Activated naive CD8-positive, alpha-beta T cell treated with anti-CD3 and anti-CD28 coated beads for 36 hours (primary cell): Measurements from ENCODE around the gene HBG2. TPM values are rescaled to one million over a fixed set of nuclear protein-coding genes. Genes with fewer than 3 reads are reported as not detected.

Experiments
- DNase-seq: peaks from one replicate; pipeline ENCODE4 v3.0.0; 2021
- H3K27ac Mint-ChIP-seq: one replicate; pipeline ENCODE4 v1.8.0; 2022; ENCODE audit warnings: mild to moderate bottlenecking, moderate library complexity, mixed read lengths
- H3K27me3 Mint-ChIP-seq: one replicate; pipeline ENCODE4 v1.8.0; 2022; ENCODE audit warnings: mild to moderate bottlenecking, mixed read lengths
- H3K36me3 Mint-ChIP-seq: one replicate; pipeline ENCODE4 v1.8.0; 2021; ENCODE audit warnings: mild to moderate bottlenecking, mixed read lengths
- H3K4me1 Mint-ChIP-seq: one replicate; pipeline ENCODE4 v1.8.0; 2021; ENCODE audit warnings: mixed read lengths
- H3K4me3 Mint-ChIP-seq: one replicate; pipeline ENCODE4 v1.8.0; 2022; ENCODE audit warnings: mild to moderate bottlenecking, moderate library complexity, mixed read lengths
- H3K9me3 Mint-ChIP-seq: one replicate; pipeline ENCODE4 v1.8.0; 2022; ENCODE audit warnings: mixed read lengths
- total RNA-seq, 2 experiments: library from RNA; stranded (reverse); gene quantifications; one replicate each; pipeline ENCODE4 v1.2.3, GENCODE V29; 2021

The HBG2 gene
- total RNA-seq, 2 experiments from 2014 or later = not detected

DNA sequence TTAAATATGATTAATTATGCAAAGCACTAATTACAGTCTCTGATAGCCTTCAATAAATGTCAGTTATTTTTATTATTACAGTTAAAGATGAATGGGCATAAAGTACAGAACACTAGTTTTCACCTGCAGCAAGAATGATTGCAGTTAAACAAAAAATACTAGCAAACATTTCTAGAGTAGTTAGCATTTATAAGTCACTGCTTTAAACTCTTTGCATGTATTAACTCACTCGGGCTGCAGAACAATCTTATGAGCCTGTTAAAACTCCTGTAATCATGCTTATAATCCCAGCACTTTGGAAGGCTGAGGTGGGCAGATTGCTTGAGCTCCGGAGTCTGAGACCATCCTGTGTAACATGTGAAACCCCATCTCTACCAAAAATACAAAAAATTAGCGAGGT is 32.3 kb upstream of the HBG2 start:
- Mint-ChIP-seq H3K27ac (no peak overlapping the region), H3K27me3 (no peaks in the 10 kb centered on the region), H3K4me3 (no peak overlapping the region), H3K4me1 (no peaks in the 10 kb centered on the region), H3K36me3 (no peaks in the 10 kb centered on the region), H3K9me3 (no peaks in the 10 kb centered on the region)
- DNase-seq = no peak

DNA sequence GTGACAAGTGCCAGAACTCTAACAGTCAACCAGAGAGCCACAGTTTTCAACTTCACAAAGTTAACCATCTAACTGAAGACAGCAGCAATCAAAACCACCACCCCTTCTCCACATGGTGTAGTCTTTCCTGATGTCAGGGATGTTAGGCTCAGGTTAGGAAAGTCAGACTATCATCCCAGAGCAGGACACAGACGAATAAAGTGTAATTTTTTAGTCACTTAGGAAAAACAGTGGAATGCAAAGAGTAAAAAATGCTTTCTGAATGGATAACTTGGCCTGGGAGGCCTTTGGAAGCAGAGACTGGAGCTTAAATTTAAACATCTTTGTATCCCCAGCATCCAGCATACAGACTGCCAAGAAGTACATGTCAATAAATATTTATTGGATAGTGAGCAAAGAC is 31.8 kb upstream of the HBG2 start:
- Mint-ChIP-seq H3K27ac (no peak overlapping the region), H3K4me3 (no peak overlapping the region), H3K36me3 (no peaks in the 10 kb centered on the region), H3K4me1 (no peaks in the 10 kb centered on the region), H3K9me3 (no peaks in the 10 kb centered on the region), H3K27me3 (no peaks in the 10 kb centered on the region)
- DNase-seq = no peak

DNA sequence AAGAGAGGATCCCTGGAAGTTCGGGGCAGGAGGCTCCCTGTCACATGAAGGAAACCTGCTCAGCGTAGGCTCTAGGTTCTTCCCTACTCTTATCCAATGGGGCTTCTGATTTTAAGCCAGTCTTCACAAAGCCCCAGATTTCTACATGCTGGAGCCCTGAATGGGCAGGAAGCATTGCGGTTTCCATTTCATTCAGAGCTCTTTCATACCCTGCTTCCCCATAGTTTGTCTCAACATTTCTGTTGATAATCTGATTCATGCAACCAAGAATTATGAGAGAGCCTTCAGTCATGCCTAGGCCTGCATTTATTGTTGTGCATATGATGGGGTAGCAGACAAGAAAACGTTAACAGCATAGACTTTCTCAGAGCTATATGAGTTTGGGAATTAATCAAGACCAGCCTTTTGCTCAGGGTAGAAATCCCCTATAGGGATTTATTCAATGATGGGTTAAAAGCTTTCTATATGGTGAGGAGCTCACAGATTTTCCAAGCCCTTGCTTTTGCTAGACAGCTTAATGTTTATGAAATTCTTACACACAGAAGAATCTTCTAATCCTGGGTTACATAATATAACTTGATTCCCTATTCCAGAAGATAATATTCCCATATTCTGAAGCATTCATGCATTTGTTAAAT is 31.2 kb upstream of the HBG2 start:
- Mint-ChIP-seq H3K36me3 (no peaks in the 10 kb centered on the region), H3K4me1 (no peaks in the 10 kb centered on the region), H3K9me3 (no peaks in the 10 kb centered on the region), H3K27me3 (no peaks in the 10 kb centered on the region), H3K4me3 (no peak overlapping the region), H3K27ac (no peak overlapping the region)
- DNase-seq = no peak

DNA sequence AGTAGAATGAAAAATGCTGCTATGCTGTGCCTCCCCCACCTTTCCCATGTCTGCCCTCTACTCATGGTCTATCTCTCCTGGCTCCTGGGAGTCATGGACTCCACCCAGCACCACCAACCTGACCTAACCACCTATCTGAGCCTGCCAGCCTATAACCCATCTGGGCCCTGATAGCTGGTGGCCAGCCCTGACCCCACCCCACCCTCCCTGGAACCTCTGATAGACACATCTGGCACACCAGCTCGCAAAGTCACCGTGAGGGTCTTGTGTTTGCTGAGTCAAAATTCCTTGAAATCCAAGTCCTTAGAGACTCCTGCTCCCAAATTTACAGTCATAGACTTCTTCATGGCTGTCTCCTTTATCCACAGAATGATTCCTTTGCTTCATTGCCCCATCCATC is 30.1 kb upstream of the HBG2 start:
- H3K36me3 Mint-ChIP-seq = no peaks in the 10 kb centered on the region
- no peak overlapping the region for H3K4me3 Mint-ChIP-seq
- H3K27ac Mint-ChIP-seq = no peak overlapping the region
- no peaks in the 10 kb centered on the region for H3K4me1 Mint-ChIP-seq
- H3K9me3 Mint-ChIP-seq = no peaks in the 10 kb centered on the region
- DNase-seq = no peak
- H3K27me3 Mint-ChIP-seq = no peaks in the 10 kb centered on the region

DNA sequence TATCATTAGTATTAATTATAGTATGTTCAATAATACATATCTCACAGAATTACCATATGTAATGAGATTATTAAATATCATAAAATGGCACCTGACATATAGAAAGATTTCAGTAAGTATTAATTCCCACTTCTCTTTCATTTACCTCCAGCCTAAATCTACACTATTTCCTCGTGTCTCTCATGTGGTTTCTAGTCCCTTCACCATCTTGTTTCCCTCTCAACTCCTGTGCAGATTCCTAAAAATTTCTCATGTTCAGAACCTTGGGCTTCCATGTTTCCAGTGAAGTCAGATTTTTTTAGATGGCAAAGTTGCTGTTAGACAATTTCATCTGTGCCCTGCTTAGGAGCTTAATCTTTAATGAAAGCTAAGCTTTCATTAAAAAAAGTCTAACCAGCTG is 29.3 kb upstream of the HBG2 start:
- Mint-ChIP-seq H3K27me3 (no peaks in the 10 kb centered on the region), H3K9me3 (no peaks in the 10 kb centered on the region), H3K27ac (no peak overlapping the region), H3K36me3 (no peaks in the 10 kb centered on the region), H3K4me1 (no peaks in the 10 kb centered on the region), H3K4me3 (no peak overlapping the region)
- no peak for DNase-seq

DNA sequence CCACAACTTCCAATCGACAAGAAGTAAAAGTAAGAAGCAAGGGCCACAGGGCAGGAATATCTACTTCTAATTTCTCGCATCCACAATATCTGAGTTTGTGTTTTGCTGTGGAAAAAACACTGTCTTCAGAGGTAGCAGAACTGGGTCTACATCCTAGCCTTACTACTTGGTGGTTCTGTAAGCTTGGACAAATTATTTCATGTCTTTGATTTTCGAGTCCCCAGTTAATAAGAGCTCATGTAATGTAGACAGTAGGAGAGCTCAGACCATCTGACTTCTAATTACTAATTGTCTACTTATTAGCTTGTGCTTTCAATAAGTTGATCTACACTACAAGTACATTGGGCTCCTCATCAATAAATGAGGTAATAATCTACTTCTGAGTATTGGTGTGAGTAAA is 28.5 kb upstream of the HBG2 start:
- no peak for DNase-seq
- H3K9me3 Mint-ChIP-seq = no peaks in the 10 kb centered on the region
- no peak overlapping the region for H3K4me3 Mint-ChIP-seq
- no peaks in the 10 kb centered on the region for H3K4me1 Mint-ChIP-seq
- no peak overlapping the region for H3K27ac Mint-ChIP-seq
- H3K36me3 Mint-ChIP-seq = no peaks in the 10 kb centered on the region
- H3K27me3 Mint-ChIP-seq = no peaks in the 10 kb centered on the region

DNA sequence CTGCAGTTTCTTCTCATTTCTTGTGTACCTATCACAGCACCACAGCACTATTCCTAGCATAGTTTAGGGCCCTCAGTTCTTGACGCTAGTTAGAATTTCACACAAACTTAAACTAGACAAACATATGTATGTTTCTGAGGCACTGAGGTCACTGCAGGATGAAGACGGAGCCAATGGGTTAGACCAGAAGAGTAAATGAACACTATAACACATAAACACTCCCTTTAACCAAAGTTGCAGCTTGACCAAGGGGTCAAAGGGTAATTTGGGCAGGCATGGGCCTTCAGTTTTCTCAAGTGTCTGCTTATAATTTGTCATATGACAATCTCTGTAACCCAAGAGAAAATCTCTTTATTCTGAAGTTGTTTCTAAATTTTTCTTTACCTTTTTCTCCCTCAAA is 28.0 kb upstream of the HBG2 start:
- H3K4me1 Mint-ChIP-seq = no peaks in the 10 kb centered on the region
- no peak for DNase-seq
- no peaks in the 10 kb centered on the region for H3K27me3 Mint-ChIP-seq
- H3K4me3 Mint-ChIP-seq = no peak overlapping the region
- H3K9me3 Mint-ChIP-seq = no peaks in the 10 kb centered on the region
- no peak overlapping the region for H3K27ac Mint-ChIP-seq
- no peaks in the 10 kb centered on the region for H3K36me3 Mint-ChIP-seq

DNA sequence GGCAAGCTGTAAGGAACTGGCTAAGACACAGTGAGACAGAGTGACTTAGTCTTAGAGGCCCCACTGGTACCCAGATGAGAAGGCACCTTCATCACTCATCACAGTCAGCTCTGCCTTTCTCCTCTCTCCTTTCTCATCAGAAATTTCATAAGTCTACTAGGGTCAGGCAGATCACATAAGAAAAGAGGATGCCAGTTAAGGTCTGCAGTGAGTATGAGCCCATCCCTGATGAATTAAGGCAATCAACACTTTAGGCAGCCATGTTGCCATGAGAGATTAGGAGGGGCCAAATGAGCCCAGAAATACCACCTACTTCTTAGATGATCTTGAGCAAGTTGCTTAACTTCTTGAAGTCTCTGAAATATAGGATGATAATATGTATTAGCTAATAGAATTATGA is 27.0 kb upstream of the HBG2 start:
- H3K4me3 Mint-ChIP-seq = no peak overlapping the region
- H3K27ac Mint-ChIP-seq = no peak overlapping the region
- no peaks in the 10 kb centered on the region for H3K4me1 Mint-ChIP-seq

DNA sequence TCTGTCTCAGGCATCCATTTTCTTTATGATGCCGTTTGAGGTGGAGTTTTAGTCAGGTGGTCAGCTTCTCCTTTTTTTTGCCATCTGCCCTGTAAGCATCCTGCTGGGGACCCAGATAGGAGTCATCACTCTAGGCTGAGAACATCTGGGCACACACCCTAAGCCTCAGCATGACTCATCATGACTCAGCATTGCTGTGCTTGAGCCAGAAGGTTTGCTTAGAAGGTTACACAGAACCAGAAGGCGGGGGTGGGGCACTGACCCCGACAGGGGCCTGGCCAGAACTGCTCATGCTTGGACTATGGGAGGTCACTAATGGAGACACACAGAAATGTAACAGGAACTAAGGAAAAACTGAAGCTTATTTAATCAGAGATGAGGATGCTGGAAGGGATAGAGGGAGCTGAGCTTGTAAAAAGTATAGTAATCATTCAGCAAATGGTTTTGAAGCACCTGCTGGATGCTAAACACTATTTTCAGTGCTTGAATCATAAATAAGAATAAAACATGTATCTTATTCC is 26.1 kb upstream of the HBG2 start:
- DNase-seq = no peak
- no peaks in the 10 kb centered on the region for H3K4me1 Mint-ChIP-seq
- no peak overlapping the region for H3K27ac Mint-ChIP-seq
- H3K36me3 Mint-ChIP-seq = no peaks in the 10 kb centered on the region
- no peaks in the 10 kb centered on the region for H3K9me3 Mint-ChIP-seq
- H3K4me3 Mint-ChIP-seq = no peak overlapping the region
- no peaks in the 10 kb centered on the region for H3K27me3 Mint-ChIP-seq

More for the DNA sequence above, 27.0 kb upstream of the HBG2 start:
- DNase-seq = no peak
- Mint-ChIP-seq H3K27me3 (no peaks in the 10 kb centered on the region), H3K9me3 (no peaks in the 10 kb centered on the region), H3K36me3 (no peaks in the 10 kb centered on the region)

DNA sequence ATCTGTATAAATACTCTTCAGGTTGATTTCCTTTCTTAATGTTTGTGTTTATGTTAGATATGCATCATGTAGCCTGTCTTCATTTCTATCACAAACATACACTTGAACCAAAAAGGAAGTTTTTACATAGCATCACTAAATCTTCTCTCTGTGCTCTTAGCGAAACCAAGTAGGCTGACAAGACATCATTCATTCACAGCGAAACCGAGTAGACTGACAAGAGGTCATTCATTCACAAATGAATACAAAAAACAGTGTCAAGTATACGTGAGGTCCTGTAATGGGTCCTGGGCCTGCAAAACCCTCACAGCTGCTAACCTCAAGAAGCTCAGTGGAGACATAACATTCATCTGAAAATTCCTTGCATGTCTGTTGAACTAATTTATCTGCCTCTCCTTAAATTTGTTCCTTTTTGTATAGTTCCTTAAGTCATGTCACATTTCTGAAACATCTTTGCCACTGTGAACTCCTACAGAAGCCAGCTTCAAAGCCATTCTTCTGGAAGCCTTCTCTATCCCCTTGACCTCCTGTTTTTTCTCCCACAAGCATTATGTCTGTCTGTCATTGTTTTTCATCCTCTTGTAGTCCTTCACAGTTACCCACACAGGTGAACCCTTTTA is 25.0 kb upstream of the HBG2 start:
- no peak overlapping the region for H3K4me3 Mint-ChIP-seq

DNA sequence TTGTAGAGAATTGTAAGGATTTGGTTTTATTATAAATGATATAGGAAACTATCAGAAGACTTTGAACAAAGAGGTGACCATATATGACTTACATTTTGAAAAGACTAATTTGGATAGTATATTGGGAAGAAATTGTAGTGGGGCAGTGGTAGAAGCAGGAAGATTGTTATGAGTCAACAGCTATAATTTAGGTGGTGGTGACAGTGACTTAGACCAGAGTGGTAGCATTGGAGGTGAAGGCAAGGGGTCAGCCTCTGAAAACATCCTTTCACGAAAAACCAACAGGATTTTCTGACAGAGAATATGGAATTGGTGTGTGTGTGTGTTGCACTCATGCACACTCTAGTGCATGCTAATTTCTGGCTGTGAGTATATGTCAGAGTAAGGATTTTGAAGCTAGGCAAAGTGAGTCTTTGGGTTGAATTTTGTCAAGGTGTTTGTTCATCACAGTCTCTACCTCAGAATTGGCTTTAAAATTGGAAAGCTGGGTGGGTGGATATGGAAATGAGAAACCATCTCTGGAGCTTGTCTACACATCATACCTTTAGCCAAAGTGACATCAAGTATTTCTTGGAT is 23.3 kb upstream of the HBG2 start:
- Mint-ChIP-seq H3K27ac (no peak overlapping the region), H3K27me3 (no peaks in the 10 kb centered on the region), H3K4me3 (no peak overlapping the region), H3K4me1 (no peaks in the 10 kb centered on the region), H3K9me3 (no peaks in the 10 kb centered on the region), H3K36me3 (no peaks in the 10 kb centered on the region)
- DNase-seq = no peak

More for the DNA sequence above, 25.0 kb upstream of the HBG2 start:
- no peaks in the 10 kb centered on the region for H3K27me3 Mint-ChIP-seq
- H3K36me3 Mint-ChIP-seq = no peaks in the 10 kb centered on the region
- no peak for DNase-seq
- H3K4me1 Mint-ChIP-seq = no peaks in the 10 kb centered on the region
- no peaks in the 10 kb centered on the region for H3K9me3 Mint-ChIP-seq
- H3K27ac Mint-ChIP-seq = no peak overlapping the region

DNA sequence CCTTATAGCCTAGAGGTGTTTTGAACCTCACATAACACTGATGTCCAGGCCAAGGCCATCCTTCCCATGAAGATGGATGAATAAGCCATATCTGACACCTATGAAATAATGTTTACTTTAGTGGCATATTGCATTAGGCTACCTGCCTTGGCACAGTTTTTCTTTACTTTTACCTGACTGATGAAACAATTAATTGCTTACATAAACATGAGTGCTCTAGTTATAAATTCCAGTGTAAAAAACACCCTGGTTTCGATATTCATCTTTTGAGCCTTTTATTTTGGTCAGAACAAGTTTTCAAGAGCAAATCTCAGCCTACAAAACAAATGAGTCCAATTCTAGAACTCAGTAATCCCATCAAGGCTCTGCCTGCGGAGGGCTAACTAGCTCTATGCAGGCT is 22.1 kb upstream of the HBG2 start:
- no peak for DNase-seq
- H3K4me3 Mint-ChIP-seq = no peak overlapping the region
- H3K4me1 Mint-ChIP-seq = no peaks in the 10 kb centered on the region
- H3K9me3 Mint-ChIP-seq = no peaks in the 10 kb centered on the region
- H3K27me3 Mint-ChIP-seq = peaks cover under 1% of the 10 kb centered on the region
- no peaks in the 10 kb centered on the region for H3K36me3 Mint-ChIP-seq
- H3K27ac Mint-ChIP-seq = no peak overlapping the region

DNA sequence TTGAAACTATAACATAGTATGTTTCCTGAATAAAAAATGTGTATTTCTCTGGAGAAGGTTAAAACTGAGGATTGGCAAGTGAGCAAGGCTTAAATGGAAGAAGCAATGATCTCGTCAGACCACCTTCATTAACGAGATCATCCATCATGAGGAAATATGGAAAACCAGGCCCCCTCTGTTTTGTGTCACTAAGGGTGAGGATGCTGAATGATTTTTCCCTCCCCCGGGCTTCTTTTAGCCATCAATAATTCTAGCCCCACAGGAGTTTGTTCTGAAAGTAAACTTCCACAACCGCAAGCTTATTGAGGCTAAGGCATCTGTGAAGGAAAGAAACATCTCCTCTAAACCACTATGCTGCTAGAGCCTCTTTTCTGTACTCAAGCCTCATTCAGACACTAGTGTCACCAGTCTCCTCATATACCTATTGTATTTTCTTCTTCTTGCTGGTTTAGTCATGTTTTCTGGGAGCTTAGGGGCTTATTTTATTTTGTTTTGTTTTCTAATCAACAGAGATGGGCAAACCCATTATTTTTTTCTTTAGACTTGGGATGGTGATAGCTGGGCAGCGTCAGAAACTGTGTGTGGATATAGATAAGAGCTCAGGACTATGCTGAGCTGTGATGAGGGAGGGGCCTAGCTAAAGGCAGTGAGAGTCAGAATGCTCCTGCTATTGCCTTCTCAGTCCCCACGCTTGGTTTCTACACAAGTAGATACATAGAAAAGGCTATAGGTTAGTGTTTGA is 21.0 kb upstream of the HBG2 start:
- Mint-ChIP-seq H3K27me3 (peaks cover 5% of the 10 kb centered on the region), H3K4me3 (no peak overlapping the region), H3K36me3 (no peaks in the 10 kb centered on the region), H3K4me1 (no peaks in the 10 kb centered on the region), H3K27ac (no peak overlapping the region), H3K9me3 (no peaks in the 10 kb centered on the region)
- no peak for DNase-seq

DNA sequence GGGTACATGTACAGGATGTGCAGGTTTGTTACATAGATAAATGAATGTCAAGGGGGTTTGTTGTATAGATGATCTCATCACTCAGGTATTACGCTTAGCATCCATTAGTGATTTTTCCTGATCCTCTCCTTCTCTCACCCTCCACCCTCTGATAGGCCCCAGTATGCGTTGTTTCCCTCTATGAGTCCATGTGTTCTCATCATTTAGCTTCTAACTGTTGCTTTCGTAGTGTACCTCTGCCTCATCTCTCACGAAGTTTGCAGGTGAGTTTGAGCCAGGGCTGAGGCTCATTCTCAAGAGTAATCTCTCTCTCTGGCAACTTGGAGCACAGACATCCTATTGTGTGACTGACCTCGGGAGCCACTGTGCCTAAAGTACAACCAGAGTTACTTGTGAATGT is 19.8 kb upstream of the HBG2 start:
- Mint-ChIP-seq H3K27ac (no peak overlapping the region), H3K27me3 (peaks cover 5% of the 10 kb centered on the region), H3K36me3 (no peaks in the 10 kb centered on the region), H3K4me3 (no peak overlapping the region), H3K4me1 (no peaks in the 10 kb centered on the region), H3K9me3 (no peaks in the 10 kb centered on the region)
- no peak for DNase-seq

DNA sequence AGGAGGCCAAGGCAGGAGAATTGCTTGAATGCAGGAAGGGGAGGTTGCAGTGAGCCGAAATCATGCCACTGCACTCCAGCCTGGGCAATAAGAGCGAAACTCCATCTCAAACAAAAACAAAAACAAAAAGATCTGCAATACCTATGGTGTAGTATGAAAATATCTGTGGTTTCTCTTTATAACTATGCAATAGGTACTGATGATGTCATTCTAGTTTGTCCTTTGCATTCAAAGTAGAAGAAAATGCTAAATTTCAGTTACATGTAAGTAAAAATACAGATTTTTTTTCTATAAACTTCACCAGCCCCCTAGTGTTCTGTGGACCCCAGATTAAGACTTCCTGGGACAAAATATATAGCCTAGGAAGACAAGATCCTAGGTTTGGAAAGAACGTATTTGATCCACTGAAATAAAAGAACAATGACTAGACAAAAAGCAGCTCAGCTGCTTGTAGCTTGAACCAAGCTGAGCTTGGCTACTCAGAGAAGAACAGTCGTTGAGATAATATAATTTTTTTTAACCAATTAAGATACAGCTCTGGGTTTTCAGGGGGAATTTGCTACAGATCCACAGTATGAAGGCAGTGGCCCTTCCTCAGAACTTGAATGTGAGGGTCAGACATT is 17.9 kb upstream of the HBG2 start:
- Mint-ChIP-seq H3K4me3 (no peak overlapping the region), H3K4me1 (no peaks in the 10 kb centered on the region), H3K27ac (no peak overlapping the region), H3K36me3 (no peaks in the 10 kb centered on the region), H3K9me3 (no peaks in the 10 kb centered on the region), H3K27me3 (peaks cover 5% of the 10 kb centered on the region)
- DNase-seq = no peak
